ENCODE results near the gene CYTH1.
A peak's percentile ranks its signal among the peaks of the same experiment; 100 is the strongest.

Gene CYTH1

GRCh38 chr17:78783711-78784324, 1.7 kb upstream of the CYTH1 start:
- peaks cover 13% of the 10 kb centered on the region for H3K4me1 ChIP-seq (ENCODE audit: insufficient read depth, low read length, severe bottlenecking)
- no peaks in the 10 kb centered on the region for H4K20me1 ChIP-seq (ENCODE audit: insufficient read depth, low read length)
- H3K4me2 ChIP-seq (ENCODE audit: low read length) = no peak overlapping the region
- H3K9me2 ChIP-seq (ENCODE audit: low read depth, low read length) = no peaks in the 10 kb centered on the region
- H3K4me3 ChIP-seq (ENCODE audit: low read depth, low read length, poor library complexity, severe bottlenecking) = no peak overlapping the region
- no peak overlapping the region for H3K27ac ChIP-seq (ENCODE audit: low read depth, low read length, poor library complexity, severe bottlenecking)
- H3K36me3 ChIP-seq (ENCODE audit: insufficient read depth, low read length) = no peaks in the 10 kb centered on the region; the same call in 1 of the 2 replicates
- no peaks in the 10 kb centered on the region for H3K27me3 ChIP-seq (ENCODE audit: insufficient read depth, low read length)
- H2AFZ ChIP-seq (ENCODE audit: low read length) = no peak overlapping the region
- no peaks in the 10 kb centered on the region; the same call in 1 of the 2 replicates for H3F3A ChIP-seq (ENCODE audit: insufficient read depth, low read length)
- no peaks in the 10 kb centered on the region for H3K79me2 ChIP-seq (ENCODE audit: insufficient read depth, low read length)
- H3K9me3 ChIP-seq (ENCODE audit: low read length) = no peaks in the 10 kb centered on the region
- no peak for TF ChIP-seq EZH2 (IDR thresholded peaks at IDR 0.05; ENCODE audit: borderline replicate concordance, low read length)
- TF ChIP-seq, protein P1, sequence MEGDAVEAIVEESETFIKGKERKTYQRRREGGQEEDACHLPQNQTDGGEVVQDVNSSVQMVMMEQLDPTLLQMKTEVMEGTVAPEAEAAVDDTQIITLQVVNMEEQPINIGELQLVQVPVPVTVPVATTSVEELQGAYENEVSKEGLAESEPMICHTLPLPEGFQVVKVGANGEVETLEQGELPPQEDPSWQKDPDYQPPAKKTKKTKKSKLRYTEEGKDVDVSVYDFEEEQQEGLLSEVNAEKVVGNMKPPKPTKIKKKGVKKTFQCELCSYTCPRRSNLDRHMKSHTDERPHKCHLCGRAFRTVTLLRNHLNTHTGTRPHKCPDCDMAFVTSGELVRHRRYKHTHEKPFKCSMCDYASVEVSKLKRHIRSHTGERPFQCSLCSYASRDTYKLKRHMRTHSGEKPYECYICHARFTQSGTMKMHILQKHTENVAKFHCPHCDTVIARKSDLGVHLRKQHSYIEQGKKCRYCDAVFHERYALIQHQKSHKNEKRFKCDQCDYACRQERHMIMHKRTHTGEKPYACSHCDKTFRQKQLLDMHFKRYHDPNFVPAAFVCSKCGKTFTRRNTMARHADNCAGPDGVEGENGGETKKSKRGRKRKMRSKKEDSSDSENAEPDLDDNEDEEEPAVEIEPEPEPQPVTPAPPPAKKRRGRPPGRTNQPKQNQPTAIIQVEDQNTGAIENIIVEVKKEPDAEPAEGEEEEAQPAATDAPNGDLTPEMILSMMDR (IDR thresholded peaks at IDR 0.05; ENCODE audit: low read length) = no peak
- H3K9ac ChIP-seq (ENCODE audit: low read length) = no peak overlapping the region

DNA sequence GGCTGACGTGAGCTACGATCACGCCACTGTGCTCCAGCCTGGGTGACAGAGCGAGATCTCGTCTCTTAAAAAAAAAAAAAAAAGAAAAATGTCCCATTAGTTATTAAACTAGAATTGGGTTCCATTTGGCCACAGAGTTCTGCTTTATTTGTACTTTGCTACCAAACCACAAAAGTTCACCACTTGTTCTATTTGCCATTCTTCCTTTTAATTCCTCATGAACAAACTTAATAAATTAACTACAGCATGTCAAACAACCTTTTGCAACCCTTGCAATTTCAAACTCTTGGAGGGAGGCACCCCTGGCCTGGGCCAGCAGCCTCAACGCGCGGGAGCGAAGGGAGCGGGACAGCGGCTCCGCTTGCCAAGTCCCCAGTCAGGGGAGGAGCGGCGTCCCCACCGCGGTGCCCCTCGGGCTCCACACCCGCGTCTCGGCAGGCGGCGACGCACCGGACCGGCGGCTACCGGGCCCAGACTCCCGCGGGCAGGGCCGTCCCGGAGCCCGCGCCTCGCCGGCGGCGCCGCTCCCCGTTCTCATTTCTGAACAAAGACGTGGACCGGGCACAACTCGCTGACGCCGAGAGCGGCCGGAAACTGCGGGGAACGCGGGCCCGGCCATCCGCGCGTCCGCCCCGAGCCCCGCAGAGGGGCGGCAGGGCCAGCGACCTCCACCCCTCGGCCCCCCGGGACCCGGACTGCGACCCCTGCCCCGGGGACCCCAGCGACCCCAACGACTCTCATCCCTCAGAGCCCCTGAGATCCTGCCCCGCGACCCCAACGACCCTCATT, 775 bp downstream of the CYTH1 start:
- no peak overlapping the region for H2AFZ ChIP-seq (ENCODE audit: low read length)
- TF ChIP-seq EZH2 (IDR thresholded peaks at IDR 0.05; ENCODE audit: borderline replicate concordance, low read length) = no peak
- TF ChIP-seq, protein P1 (IDR thresholded peaks at IDR 0.05; ENCODE audit: low read length) = no peak
- peak overlapping the region; percentile 75 for H3K4me3 ChIP-seq (ENCODE audit: low read depth, low read length, poor library complexity, severe bottlenecking)
- H3K79me2 ChIP-seq (ENCODE audit: insufficient read depth, low read length) = no peaks in the 10 kb centered on the region
- H3F3A ChIP-seq (ENCODE audit: insufficient read depth, low read length) = no peaks in the 10 kb centered on the region; the same call in 1 of the 2 replicates
- H3K4me1 ChIP-seq (ENCODE audit: insufficient read depth, low read length, severe bottlenecking) = peaks cover 13% of the 10 kb centered on the region
- peak overlapping the region; percentile 65 for H3K9ac ChIP-seq (ENCODE audit: low read length)
- no peaks in the 10 kb centered on the region for H3K36me3 ChIP-seq (ENCODE audit: insufficient read depth, low read length)
- H3K4me2 ChIP-seq (ENCODE audit: low read length) = peak overlapping the region; percentile 86
- H3K27ac ChIP-seq (ENCODE audit: low read depth, low read length, poor library complexity, severe bottlenecking) = no peak overlapping the region
- H4K20me1 ChIP-seq (ENCODE audit: insufficient read depth, low read length) = no peaks in the 10 kb centered on the region
- H3K9me2 ChIP-seq (ENCODE audit: low read depth, low read length) = no peaks in the 10 kb centered on the region
- H3K27me3 ChIP-seq (ENCODE audit: insufficient read depth, low read length) = no peaks in the 10 kb centered on the region
- no peaks in the 10 kb centered on the region for H3K9me3 ChIP-seq (ENCODE audit: low read length)

- Histone ChIP-seq H3K4me2 (ENCODE audit: low read length) (no peak overlapping the region), H3K9me3 (ENCODE audit: low read length) (no peaks in the 10 kb centered on the region), H3K9me2 (ENCODE audit: low read depth, low read length) (no peaks in the 10 kb centered on the region), H4K20me1 (ENCODE audit: insufficient read depth, low read length) (no peaks in the 10 kb centered on the region), H3K27ac (ENCODE audit: low read depth, low read length, poor library complexity, severe bottlenecking) (no peak overlapping the region), H3K9ac (ENCODE audit: low read length) (no peak overlapping the region), H3F3A (ENCODE audit: insufficient read depth, low read length) (no peaks in the 10 kb centered on the region; the same call in 1 of the 2 replicates), H3K36me3 (ENCODE audit: insufficient read depth, low read length) (no peaks in the 10 kb centered on the region), H3K27me3 (ENCODE audit: insufficient read depth, low read length) (no peaks in the 10 kb centered on the region), H3K79me2 (ENCODE audit: insufficient read depth, low read length) (no peaks in the 10 kb centered on the region), H3K4me1 (ENCODE audit: insufficient read depth, low read length, severe bottlenecking) (peaks cover 22% of the 10 kb centered on the region), H2AFZ (ENCODE audit: low read length) (no peak overlapping the region), H3K4me3 (ENCODE audit: low read depth, low read length, poor library complexity, severe bottlenecking) (no peak overlapping the region)
- no peak for TF ChIP-seq EZH2 (IDR thresholded peaks at IDR 0.05; ENCODE audit: borderline replicate concordance, low read length)
- TF ChIP-seq, protein P1 (IDR thresholded peaks at IDR 0.05; ENCODE audit: low read length) = no peak
Measured at GRCh38 chr17:78780335-78780734, 1.7 kb downstream of the CYTH1 start.
